Astrocyte of the spinal cord (primary cell): ENCODE data around the gene TEX38.
"Not testable (repeated sequence)": the region's sequence is repeated elsewhere in the genome, so short reads cannot be mapped to it uniquely, and the experiment has no call there.

Source experiments
- DNase-seq: peaks from one replicate; pipeline ENCODE4 v3.0.0; 2011; ENCODE audit warnings: low read depth, low spot score
- H3K4me3 ChIP-seq: 2 replicates; pipeline ENCODE4 v1.5.1; 2011; ENCODE audit warnings: low read depth, mild to moderate bottlenecking, low read length, moderate library complexity
- CTCF ChIP-seq: IDR thresholded peaks from 2 replicates; pipeline ENCODE4 v1.5.1; 2012; ENCODE audit warnings: low read depth, mild to moderate bottlenecking, low read length, inconsistent platforms
- in situ Hi-C: cut with HindIII; loops from 2 replicates; pipeline ENCODE4 v1.10.0; 2017; ENCODE audit warnings: low sequenced_read_pairs

TEX38 gene

DNA sequence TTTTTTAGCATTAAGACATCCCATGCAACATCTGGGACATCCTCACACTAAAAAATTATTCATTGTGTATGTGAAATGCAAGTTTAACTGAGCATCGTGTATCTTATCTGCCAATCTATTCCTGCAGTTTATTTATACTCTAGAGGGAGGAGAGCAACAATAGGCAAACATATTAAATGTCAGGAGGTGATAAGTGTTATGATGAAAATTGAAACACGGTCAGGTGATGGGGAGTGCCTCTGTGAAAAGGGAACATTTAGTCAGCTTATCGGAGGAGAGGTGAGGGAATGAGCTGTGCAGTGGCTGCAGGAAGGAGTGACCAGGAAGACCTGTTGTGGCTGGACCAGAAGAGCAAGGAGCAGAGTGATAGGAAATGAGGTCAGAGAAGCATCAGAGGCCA lies 48.0 kb downstream of the TEX38 start:
- in situ Hi-C loops: no loop called here
- DNase-seq: no peak
- no peak for TF ChIP-seq CTCF
- H3K4me3 ChIP-seq: no peak overlapping the region

DNA sequence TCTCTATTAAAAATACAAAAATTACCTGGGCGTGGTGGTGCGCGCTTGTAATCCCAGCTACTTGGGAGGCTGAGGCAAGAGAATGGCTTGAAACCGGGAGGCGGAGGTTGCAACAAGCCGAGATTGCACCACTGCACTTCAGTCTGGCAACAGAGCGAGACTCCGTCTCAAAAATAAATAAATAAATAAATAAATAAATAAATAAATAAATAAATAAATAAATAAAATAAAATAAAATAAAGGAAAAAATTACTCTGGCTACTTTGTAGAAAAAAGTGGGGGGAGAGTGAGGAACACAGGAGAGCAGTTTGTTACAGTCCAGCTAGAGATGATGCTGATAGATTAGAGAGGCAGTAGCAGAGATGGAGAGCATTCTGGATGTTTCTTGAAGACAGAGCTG lies 48.7 kb downstream of the TEX38 start:
- in situ Hi-C loops, H3K4me3 ChIP-seq, DNase-seq: not testable (repeated sequence)

- DNase-seq: no peak
- no peak overlapping the region for H3K4me3 ChIP-seq
- in situ Hi-C loops: no loop called here
- no peak for TF ChIP-seq CTCF
Observed at GRCh38 chr1:46721204-46721603, 49.5 kb downstream of the TEX38 start.

DNA sequence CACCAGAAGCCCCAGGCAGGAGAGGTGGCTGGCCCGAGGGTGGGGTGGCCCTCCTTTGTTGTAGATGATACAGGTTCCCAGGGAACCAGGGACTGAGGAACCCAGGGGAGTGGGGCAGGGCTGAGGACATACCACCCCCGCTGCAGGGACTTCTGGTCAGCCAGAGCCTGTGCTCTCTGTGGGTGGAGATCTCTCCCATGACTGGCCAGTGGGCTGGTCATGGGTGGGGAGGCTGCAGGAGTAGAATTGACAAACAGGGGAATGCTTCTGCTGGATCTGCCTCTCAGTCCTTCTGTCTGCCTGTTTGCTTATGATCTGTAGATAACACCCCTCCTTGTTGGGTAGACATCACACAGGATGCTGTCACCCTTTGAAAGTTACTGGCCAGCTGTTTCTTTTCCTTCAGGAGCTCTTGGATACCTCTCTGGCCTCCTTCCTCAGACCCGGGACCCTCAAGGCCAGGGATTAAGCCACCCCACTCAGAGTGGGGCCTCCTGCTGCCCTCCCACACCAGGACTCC lies 50.1 kb downstream of the TEX38 start:
- no peak overlapping the region for H3K4me3 ChIP-seq
- in situ Hi-C loops: no loop called here
- no peak for DNase-seq
- TF ChIP-seq CTCF: no peak
